Uterus (tissue), 2 donors: ENCODE data around the gene NECAB2.

Experiments used
- CTCF ChIP-seq, 4 experiments: fragments of 200-600 bp in 2 of 4; fragments of 450-650 bp in 2 of 4; sonication (generic) in 2 of 4; IDR thresholded peaks; one replicate each; pipeline ENCODE4 v1.5.1; 2016 to 2019; ENCODE audit warnings: antibody characterized with exemption in 4 of 4, mild to moderate bottlenecking in 2 of 4, moderate library complexity in 1 of 4
- POLR2A ChIP-seq, 2 donors: fragments of 450-650 bp; IDR thresholded peaks; one replicate each; pipeline ENCODE4 v1.6.1; 2016; ENCODE audit warnings: antibody characterized with exemption in 2 of 2, mild to moderate bottlenecking in 1 of 2, moderate library complexity in 1 of 2

DNA sequence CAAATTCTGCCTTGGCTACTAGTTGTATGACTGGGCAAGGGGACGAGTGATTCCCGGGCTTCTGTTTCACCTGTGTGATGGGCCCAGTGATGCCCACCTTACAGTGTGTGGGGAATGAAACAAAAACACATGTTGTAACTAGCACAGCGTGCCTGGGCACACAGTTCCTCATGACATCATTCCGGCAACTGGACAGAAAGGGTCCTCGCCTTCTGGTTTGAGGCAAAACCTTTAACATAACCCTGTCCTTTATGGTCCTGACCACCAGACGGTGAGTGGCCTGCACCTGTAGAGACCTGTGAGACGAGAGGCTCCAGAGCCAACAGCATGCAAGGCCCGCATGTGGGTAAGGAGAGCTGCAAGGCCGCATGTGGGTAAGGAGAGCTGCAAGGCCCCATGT is 82.3 kb downstream of the NECAB2 start:
- TF ChIP-seq CTCF (IDR thresholded peaks at IDR 0.05) (no peak), POLR2A (IDR thresholded peaks at IDR 0.05) (no peak)
